Osteoblast (primary cell): ENCODE results near the gene KCMF1. TPM values are rescaled to one million over a fixed set of nuclear protein-coding genes. Genes with fewer than 3 reads are reported as not detected.

ENCODE experiments used
- DNase-seq: peaks from one replicate; pipeline ENCODE4 v3.0.0; 2011; ENCODE audit warnings: low spot score, mixed read lengths; ENCODE audit not compliant: insufficient read length; ENCODE audit errors: missing footprints
- H2AFZ ChIP-seq: 2 replicates; pipeline ENCODE4 v1.6.0; 2011; ENCODE audit warnings: mild to moderate bottlenecking, low read length
- H3K27ac ChIP-seq: 2 replicates; pipeline ENCODE4 v1.5.1; 2011; ENCODE audit warnings: mild to moderate bottlenecking, low read depth, low read length, moderate library complexity
- H3K27me3 ChIP-seq: 2 replicates; pipeline ENCODE4 v1.6.0; 2012; ENCODE audit warnings: mild to moderate bottlenecking, control low read depth, inconsistent platforms, low read length, moderate library complexity; ENCODE audit not compliant: insufficient read depth
- H3K36me3 ChIP-seq: 2 replicates; pipeline ENCODE4 v1.5.1; 2011; ENCODE audit warnings: mild to moderate bottlenecking, low read length, control low read depth, moderate library complexity; ENCODE audit not compliant: insufficient read depth
- H3K4me1 ChIP-seq: 2 replicates; pipeline ENCODE4 v1.5.1; 2011; ENCODE audit warnings: mild to moderate bottlenecking, low read length, control low read depth, moderate library complexity; ENCODE audit not compliant: insufficient read depth
- H3K4me2 ChIP-seq: 2 replicates; pipeline ENCODE4 v1.6.0; 2011; ENCODE audit warnings: mild to moderate bottlenecking, low read length; ENCODE audit not compliant: insufficient read depth
- H3K4me3 ChIP-seq: fragments of 200-600 bp; sonication (generic); 3 replicates; pipeline ENCODE4 v1.5.1; 2012; ENCODE audit warnings: mild to moderate bottlenecking, low read length, inconsistent platforms; ENCODE audit not compliant: insufficient read depth
- H3K79me2 ChIP-seq: 2 replicates; pipeline ENCODE4 v1.6.0; 2012; ENCODE audit warnings: mild to moderate bottlenecking, low read length, control low read depth, inconsistent platforms; ENCODE audit not compliant: insufficient read depth
- H3K9me3 ChIP-seq: 2 replicates; pipeline ENCODE4 v1.5.1; 2011; ENCODE audit warnings: low read depth, low read length, control low read depth
- H4K20me1 ChIP-seq: 2 replicates; pipeline ENCODE4 v1.6.0; 2012; ENCODE audit warnings: mild to moderate bottlenecking, low read length, control low read depth; ENCODE audit not compliant: insufficient read depth
- CTCF ChIP-seq: IDR thresholded peaks from 2 replicates; pipeline ENCODE4 v1.5.1; 2011; ENCODE audit warnings: mild to moderate bottlenecking, low read depth, low read length, moderate library complexity; ENCODE audit errors: extremely low read depth
- total RNA-seq: library from RNA; depleted of rRNA; stranded (reverse); fragments of >200 nt; gene quantifications from 2 replicates; pipeline ENCODE4 v1.2.3, GENCODE V29; 2012

The KCMF1 gene
- total RNA-seq, 1 donor: 74.2 TPM

DNA sequence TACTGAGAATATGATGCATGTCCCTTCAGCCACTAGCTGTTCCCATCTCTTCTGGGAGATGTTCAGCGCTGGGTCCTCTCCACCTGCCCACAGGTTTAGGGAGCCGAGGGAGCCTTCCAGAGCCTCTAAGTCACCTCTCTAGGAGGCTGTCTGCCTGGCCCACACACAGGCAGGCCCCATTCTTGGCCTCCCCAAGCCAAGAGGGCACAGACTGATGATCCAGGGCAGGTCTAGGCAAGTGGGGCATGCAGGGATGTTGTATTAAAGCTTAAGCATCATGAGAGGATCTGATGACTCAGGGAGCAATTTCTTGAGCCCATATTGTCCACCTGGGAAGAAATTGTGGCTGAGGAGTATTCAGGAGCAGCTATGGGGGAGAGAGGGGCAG, 45.6 kb upstream of the KCMF1 start:
- H3K4me3 ChIP-seq: no peak overlapping the region
- no peaks in the 10 kb centered on the region for H3K79me2 ChIP-seq
- no peak overlapping the region for H2AFZ ChIP-seq

GRCh38 chr2:84925724-84926376, 45.1 kb upstream of the KCMF1 start:
- peaks cover 20% of the 10 kb centered on the region for H3K4me1 ChIP-seq
- H2AFZ ChIP-seq: peak overlapping the region; percentile 84
- H3K4me2 ChIP-seq: peak overlapping the region; percentile 87
- peak; percentile 86 for TF ChIP-seq CTCF
- no peak for DNase-seq
- peak overlapping the region; percentile 73 for H3K4me3 ChIP-seq
- H4K20me1 ChIP-seq: no peaks in the 10 kb centered on the region
- no peaks in the 10 kb centered on the region for H3K27me3 ChIP-seq
- H3K79me2 ChIP-seq: no peaks in the 10 kb centered on the region
- H3K9me3 ChIP-seq: no peaks in the 10 kb centered on the region
- no peaks in the 10 kb centered on the region for H3K36me3 ChIP-seq
- no peak overlapping the region for H3K27ac ChIP-seq

More for the DNA sequence above, 45.6 kb upstream of the KCMF1 start:
- peak overlapping the region; percentile 87 for H3K4me2 ChIP-seq
- DNase-seq: no peak
- no peaks in the 10 kb centered on the region for H3K9me3 ChIP-seq
- no peaks in the 10 kb centered on the region for H3K27me3 ChIP-seq
- peaks cover 23% of the 10 kb centered on the region for H3K4me1 ChIP-seq
- no peaks in the 10 kb centered on the region for H4K20me1 ChIP-seq
- no peaks in the 10 kb centered on the region for H3K36me3 ChIP-seq
- TF ChIP-seq CTCF: no peak
- no peak overlapping the region for H3K27ac ChIP-seq

DNA sequence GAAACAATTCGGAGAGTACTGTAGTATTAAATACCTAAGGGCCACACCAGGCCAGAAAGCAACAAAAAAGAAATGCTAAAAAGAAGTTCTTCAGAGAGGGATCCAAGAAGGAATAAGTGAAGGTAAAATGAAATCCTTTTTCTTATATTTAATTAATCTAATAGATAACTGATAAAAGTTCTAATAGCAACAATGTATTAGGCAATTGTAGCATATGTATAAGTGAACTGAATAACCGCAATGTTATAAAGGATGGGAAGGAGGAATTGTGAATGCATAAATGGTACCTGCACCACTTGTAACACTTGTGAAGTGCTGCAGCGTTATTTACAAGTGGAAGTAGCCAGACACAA, 43.7 kb upstream of the KCMF1 start:
- H3K27ac ChIP-seq: no peak overlapping the region
- no peak overlapping the region for H2AFZ ChIP-seq
- H3K4me3 ChIP-seq: no peak overlapping the region

DNA sequence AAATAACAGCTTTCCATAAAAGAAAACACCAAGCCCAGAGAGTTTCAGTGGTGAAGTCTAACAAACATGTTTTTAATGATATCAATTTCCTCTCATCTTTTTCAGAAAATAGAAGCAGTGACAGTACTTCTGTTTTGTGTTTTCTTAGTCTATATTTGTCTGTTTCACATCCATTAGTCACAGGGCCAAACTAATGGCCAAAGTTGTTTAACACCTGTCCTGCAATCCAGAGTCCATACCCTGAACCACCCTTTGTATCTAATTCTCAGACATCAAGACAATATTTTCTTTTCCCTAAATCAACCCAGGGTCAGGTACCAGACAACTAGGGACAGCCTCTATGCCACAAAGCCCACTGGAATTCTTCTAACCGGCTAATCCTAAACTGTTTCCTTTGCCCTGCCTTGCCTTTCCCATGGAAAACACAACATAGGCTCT, 39.6 kb upstream of the KCMF1 start:
- H2AFZ ChIP-seq: no peak overlapping the region
- TF ChIP-seq CTCF: no peak
- H3K27me3 ChIP-seq: no peaks in the 10 kb centered on the region
- no peaks in the 10 kb centered on the region for H4K20me1 ChIP-seq
- no peak for DNase-seq
- H3K36me3 ChIP-seq: no peaks in the 10 kb centered on the region
- H3K4me3 ChIP-seq: no peak overlapping the region
- no peaks in the 10 kb centered on the region for H3K9me3 ChIP-seq
- no peaks in the 10 kb centered on the region for H3K79me2 ChIP-seq
- H3K4me2 ChIP-seq: no peak overlapping the region
- no peak overlapping the region for H3K27ac ChIP-seq
- peaks cover 5% of the 10 kb centered on the region for H3K4me1 ChIP-seq

More for the DNA sequence above, 43.7 kb upstream of the KCMF1 start:
- peak overlapping the region; percentile 87 for H3K4me2 ChIP-seq
- peaks cover 20% of the 10 kb centered on the region for H3K4me1 ChIP-seq
- no peaks in the 10 kb centered on the region for H3K79me2 ChIP-seq
- no peak for TF ChIP-seq CTCF
- no peaks in the 10 kb centered on the region for H3K27me3 ChIP-seq
- H3K9me3 ChIP-seq: no peaks in the 10 kb centered on the region
- DNase-seq: no peak
- H3K36me3 ChIP-seq: no peaks in the 10 kb centered on the region
- H4K20me1 ChIP-seq: no peaks in the 10 kb centered on the region
